ENCODE measurements around the gene SHISA2.

The SHISA2 gene

GRCh38 chr13:26017932-26018665 is 33.7 kb downstream of the SHISA2 start:
- DNase-seq (ENCODE audit: low read depth, low spot score), result no peak

GRCh38 chr13:26017196-26017921 is 34.5 kb downstream of the SHISA2 start:
- DNase-seq (ENCODE audit: low read depth, low spot score), result no peak

GRCh38 chr13:26016189-26016588 is 35.6 kb downstream of the SHISA2 start:
- no peak for DNase-seq (ENCODE audit: low read depth, low spot score)

- no peak for DNase-seq (ENCODE audit: low read depth, low spot score)
Measured at GRCh38 chr13:26015271-26016125, 36.3 kb downstream of the SHISA2 start.

- no peak for DNase-seq (ENCODE audit: low read depth, low spot score)
Measured at GRCh38 chr13:26012995-26013394, 38.8 kb downstream of the SHISA2 start.

GRCh38 chr13:26011996-26012821 is 39.6 kb downstream of the SHISA2 start:
- peak; percentile 30 for DNase-seq (ENCODE audit: low read depth, low spot score)

GRCh38 chr13:26011208-26011573 is 40.6 kb downstream of the SHISA2 start:
- DNase-seq (ENCODE audit: low read depth, low spot score), result no peak

- no peak for DNase-seq (ENCODE audit: low read depth, low spot score)
Measured at GRCh38 chr13:26010487-26011207, 41.2 kb downstream of the SHISA2 start.

GRCh38 chr13:26007261-26008125 is 44.3 kb downstream of the SHISA2 start:
- no peak for DNase-seq (ENCODE audit: low read depth, low spot score)
